Hematopoietic multipotent progenitor cell treated with erythropoietin and hydrocortisone succinate and interleukin-3 and kit ligand, for 8 days (in vitro differentiated cells): Measurements from ENCODE around the gene STX3.
"Not testable (repeated sequence)": the region's sequence is repeated elsewhere in the genome, so short reads cannot be mapped to it uniquely, and the experiment has no call there.

Experiments
- DNase-seq: peaks from one replicate; pipeline ENCODE4 v3.0.0-alpha.2; 2015

Gene STX3

GRCh38 chr11:59847626-59848025 is 92.5 kb downstream of the STX3 start:
- no peak for DNase-seq

- peak; percentile 38 for DNase-seq
Measured at GRCh38 chr11:59848439-59848838, 93.3 kb downstream of the STX3 start.

- no peak for DNase-seq
Measured at GRCh38 chr11:59849129-59849528, 94.0 kb downstream of the STX3 start.

GRCh38 chr11:59849551-59849950 is 94.4 kb downstream of the STX3 start:
- DNase-seq = not testable (repeated sequence)

- DNase-seq = not testable (repeated sequence)
Measured at GRCh38 chr11:59851416-59851815, 96.2 kb downstream of the STX3 start.

- no peak for DNase-seq
Measured at GRCh38 chr11:59854871-59855270, 99.7 kb downstream of the STX3 start.
